GM21381 (cell line): ENCODE data around the gene PODN.

Experiments
- ATAC-seq: cut with Tn5 transposase; IDR thresholded peaks from one replicate; pipeline ENCODE4 v1.9.1; 2021; ENCODE audit warnings: mild to moderate bottlenecking, moderate library complexity; ENCODE audit not compliant: unreplicated experiment

PODN gene

DNA sequence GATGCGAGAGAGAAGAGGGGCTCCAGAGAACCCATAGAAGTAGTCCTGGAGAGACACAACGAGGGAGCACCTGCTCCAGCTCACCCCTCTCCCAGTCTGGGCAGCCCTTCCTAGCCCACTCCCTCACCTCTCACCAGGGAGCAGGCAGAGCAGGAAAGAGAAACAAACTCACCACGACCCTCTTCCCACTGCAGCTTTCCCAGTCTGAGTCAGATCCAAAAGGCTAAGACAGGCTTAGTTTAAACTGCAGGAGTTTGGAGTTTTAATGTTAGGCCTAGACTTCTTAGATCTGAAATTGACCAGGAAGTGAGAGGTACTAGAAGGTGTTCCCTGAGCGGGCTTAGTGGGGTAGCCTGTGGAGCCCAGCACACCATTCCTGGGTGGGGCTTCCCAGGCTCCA, 50.8 kb downstream of the PODN start:
- no peak for ATAC-seq

GRCh38 chr1:53114090-53114489, 52.1 kb downstream of the PODN start:
- no peak for ATAC-seq

DNA sequence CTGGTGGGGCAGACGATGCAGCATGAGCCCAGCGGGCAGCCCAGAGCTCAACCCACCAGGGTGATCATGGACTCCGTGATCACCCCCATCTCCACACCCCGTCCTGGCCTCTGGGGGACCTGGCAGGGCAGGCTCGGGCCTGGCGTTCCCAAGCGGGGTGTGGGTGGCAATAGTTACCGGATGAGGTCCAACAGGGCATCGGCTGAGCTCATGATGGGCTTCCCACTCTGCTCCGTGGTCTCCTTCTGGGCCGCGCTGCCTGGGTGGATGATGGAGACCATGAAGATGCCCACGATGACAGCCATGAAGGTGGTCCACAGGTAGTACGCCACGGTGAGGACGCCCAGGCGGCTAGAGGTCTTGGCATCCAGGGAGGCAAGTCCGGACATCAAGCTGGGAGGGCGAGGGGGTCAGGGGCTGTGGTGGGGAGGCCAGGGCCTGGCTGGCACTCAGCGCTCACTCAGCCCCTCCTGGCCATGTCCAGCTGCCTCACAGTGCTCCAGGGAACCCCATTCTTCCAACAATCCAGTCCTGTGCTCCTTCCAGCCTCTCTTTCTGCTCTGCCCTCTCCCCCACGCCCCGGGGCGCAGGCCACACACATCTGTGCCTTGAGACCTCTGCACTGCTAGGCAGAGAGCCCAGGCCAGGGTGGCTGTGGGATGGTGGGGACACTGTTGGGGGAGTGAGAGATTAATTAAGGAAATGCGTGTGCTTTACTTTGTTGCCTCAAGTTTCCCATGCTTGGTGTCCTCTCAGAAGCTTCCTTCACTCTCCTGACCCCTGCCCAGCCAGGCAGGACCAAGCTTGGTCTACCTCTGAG, 52.8 kb downstream of the PODN start:
- no peak for ATAC-seq

DNA sequence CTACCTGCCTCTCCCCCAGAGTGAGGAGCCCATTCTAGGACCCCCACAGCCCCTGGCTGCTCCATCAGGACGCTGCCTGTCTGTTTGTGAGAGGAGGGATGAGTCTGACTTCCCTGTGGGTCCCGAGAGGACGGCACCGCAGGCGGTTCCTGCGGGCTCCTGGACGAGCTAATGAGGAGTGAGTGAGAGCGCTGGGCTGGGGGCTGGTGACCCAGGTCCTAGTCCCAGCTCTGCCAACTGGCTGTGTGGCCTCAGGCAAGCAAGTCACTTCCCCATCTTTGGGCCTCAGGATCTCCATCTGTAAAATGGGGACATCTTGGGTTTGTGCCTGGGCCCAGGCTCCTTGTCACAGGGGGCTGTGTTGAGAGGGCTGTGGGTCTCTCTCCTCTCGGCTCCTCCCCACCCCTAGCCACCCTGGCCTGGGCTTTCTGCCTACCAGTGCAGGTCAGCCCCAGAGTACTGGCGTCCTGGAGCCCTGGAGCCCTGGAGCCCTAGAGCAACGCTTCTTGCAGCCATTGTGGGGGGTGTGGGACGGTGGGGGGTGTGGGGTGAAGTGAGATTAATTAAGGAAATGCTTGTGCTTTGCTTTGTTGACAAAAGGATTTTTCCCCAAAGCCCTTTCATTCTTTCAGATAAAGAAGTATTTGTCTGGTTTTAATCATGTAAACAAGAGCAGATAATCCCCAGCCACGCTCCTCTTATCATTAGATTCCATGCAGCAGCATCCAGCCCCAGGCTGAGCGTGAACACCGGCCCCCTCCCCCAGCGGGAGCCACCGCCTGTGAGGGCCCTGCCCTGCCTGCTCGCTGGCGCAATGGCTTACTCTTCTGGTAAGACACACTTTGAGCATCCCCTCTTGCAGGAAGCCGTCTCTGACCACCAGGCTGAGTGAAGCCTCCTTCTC, 53.6 kb downstream of the PODN start:
- no peak for ATAC-seq

GRCh38 chr1:53116307-53116810, 54.3 kb downstream of the PODN start:
- no peak for ATAC-seq

- ATAC-seq = no peak
Observed at GRCh38 chr1:53116933-53117600, 55.1 kb downstream of the PODN start.

- no peak for ATAC-seq
Observed at GRCh38 chr1:53117836-53118235, 55.8 kb downstream of the PODN start.

DNA sequence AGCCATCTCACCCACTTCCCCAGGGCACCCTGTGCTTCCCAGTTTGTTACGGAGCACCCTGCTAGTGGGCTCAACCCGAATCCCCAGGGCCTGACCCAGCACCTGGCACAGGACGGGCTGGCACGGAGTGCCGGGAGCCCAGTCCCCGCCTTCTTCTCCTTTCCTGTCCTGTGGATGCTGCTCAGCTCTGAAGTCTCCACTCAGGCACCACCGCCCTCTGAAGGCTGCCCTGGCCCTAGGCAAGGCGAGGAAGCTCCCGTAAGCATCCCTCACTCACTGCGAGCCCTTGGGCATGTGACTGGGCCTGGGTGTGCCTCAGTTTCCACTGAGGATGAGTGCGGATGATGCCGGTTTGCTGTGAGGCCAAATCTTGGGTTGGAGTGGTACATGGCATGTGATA, 58.6 kb downstream of the PODN start:
- no peak for ATAC-seq

DNA sequence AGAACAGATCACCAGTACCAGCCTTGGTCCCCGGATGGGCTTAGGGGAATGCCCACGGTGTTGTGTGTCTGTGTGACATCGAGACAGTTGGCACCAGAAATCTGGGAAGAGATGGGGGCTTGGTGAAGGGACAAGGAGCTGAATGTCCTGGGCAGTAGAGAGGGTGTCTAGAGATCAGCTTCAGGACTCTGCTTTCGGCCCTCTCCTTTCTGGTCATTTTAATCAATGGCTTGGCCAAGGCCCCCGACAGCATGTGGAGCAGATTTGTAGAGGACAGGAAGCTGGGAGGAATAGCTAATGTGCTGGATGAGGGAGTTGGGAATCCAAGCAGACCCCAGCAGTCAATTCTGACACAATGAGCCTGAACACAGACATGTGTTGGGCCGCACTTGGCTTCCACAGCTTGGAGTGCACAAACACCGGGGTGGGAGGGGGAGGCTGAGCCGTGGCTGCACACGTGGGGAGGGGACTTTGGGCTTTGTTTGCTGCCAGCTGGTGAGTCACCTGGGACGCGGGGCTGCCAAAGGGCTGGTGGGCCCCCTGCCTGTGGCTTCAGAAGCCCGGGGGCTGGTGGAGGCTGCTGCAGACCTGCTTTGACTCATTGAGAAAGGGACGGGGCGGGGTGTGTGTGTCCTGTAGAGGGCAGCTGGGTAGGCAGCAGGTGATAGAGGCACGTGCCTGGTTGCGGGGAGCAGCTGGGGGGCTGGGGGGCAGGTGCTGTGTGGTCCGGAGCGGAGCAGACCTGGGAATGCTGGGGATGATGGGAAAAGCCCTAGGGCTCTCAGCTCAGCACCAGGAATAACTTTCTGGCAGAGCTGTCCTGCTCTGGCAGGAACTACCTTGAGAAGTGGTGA, 59.5 kb downstream of the PODN start:
- no peak for ATAC-seq

- no peak for ATAC-seq
Observed at GRCh38 chr1:53122201-53122885, 60.3 kb downstream of the PODN start.

DNA sequence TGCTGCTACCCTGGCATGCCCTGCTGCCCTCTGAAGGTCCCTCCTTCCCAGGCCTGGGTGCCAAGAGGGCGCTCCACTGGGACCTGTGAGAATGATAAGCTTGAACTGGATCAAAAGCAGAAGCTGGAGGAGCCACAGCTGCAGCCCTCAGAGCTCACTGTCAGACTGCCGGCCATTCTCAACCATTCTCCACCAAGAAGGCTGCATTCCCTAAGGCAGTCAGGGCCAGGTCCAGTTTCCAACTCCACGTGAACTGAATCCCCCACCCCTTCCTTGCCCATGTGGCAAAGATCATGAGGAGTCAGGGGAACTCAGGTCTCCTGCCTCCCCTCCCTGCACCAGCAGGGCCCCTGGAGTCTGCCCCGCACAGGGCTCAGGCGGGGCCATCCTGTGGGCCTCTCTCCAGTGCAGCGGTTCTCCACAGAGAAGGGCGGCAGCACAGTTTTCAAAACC, 61.0 kb downstream of the PODN start:
- ATAC-seq = no peak

DNA sequence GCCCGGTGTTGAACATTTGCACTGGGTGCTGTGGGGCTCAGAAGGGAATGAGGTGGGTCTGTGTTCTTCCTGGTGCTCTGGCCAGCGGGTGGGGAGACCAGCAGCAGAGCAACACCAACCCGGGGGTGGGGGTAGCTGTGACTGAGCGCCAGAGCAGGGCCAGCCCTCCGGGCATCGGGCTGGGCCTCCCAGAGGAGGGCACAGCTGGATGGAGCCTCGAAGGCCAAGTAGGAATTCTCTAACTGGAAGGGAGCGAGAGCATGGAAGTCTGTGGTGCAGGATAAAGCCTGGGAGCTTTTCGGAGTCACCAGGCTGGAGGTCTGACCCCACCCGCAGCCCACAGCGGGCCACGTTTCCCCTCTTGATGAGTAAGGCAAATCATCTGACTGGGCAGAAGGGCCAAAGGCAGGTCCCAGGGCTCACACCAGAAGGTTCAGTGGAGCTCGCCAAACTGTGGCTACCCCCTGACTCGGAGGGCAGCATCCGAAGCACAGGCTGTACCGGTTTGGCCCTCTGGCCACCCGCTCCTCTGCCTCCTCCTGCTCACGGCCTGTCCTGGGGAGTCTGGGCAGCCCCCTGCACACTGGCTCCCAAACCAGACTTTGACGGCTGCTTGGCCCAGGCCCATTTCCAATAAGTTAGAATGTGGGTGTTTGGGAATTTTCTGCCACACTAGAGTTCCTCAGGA, 61.6 kb downstream of the PODN start:
- no peak for ATAC-seq

- ATAC-seq = no peak
Observed at GRCh38 chr1:53125122-53125521, 63.1 kb downstream of the PODN start.

GRCh38 chr1:53125623-53126360, 63.8 kb downstream of the PODN start:
- ATAC-seq = no peak

DNA sequence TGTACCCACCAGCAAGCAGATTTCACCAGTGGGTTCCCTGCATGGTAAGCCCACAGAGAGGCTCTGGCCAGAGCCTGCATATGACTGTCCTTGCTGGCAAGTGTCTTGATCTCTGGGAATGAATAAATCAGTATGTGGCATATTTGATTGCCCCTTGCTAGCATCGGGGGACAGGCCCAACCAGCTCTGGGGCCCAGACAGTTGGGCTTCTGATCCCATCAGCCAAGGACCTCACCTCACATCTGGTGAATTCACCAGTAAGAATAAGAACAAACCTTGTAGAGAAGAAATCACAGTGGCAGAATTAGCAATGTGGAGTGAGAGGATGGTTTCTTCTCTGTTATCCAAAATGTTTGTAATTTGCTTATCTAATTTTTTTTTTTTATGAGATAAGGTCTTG, 64.5 kb downstream of the PODN start:
- no peak for ATAC-seq

DNA sequence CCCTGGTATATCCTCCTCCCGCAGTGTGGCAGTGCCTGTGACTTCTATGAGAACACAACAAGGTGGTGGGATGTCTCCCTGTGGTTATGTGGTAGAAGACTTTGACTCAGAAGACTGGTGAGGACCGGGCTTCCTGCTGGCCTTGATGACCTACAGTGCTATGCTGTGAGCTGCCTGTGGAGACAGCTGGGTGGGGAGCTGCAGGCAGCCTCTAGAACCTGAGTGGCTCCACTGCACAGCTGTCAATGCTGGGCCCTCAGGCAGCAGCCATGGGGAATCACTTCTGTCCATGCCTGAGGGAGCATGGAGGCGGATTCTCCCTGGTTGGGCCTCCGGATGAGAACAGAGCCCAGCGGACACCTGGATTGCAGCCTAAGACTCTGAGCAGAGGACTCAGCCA, 65.5 kb downstream of the PODN start:
- ATAC-seq = no peak

DNA sequence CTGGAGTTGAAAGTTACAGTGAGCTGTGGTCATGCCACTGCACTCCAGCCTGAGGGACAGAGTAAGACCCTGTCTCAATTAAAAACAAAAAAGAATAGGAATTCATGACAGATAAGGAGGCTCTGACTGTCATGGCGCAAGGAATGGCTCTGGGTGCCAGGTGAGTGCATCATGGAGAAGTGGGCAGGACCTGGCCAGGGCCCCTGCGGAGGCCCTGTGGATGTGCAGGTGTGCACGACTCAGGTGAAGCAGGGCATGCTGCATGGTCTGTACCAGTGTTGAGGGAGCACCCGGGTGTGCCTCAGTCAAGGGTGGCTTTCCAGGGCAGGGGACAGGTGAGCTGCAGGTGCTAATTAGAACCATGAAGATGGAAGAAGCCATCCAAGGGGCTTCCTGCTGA, 66.4 kb downstream of the PODN start:
- ATAC-seq = no peak

DNA sequence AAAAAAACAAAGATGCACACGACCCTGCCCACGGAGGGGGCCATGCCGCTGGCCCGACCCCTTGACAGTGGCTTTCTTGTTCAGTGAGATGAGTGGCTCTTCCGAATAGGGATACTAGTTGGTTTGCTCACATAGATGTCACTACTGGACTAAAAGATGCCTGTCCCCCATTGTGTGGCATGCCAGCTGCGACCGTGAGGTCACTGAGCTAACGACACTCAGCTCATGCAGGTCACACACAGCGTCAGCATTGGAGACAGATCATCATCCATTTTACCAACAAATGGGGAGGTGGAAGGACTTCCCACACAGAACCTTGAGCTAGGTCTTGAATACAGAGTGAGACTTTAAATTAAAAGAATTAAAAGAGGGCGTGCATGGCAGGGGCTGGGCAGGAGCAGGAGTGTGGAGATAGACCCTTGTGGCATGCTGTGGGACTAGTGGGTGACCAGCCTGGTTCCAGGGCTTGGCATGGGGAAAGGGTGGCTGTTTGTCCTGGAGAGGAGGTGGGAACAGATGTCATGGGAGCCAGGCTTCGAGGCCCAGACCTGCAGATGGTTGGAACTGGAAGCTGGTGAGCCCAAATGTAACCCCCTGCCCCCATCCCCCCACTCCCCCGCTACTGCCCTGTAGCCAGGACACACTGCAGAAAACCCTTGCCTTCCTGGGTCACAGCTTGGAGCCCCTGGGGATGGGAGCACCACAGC, 68.0 kb downstream of the PODN start:
- no peak for ATAC-seq
